ENCODE measurements around the gene TSPAN9. TPM values are rescaled to one million over a fixed set of nuclear protein-coding genes. Genes with fewer than 3 reads are reported as not detected.

TSPAN9 gene
- total RNA-seq, 1 donor from 2014 or later: 40.9 TPM

DNA sequence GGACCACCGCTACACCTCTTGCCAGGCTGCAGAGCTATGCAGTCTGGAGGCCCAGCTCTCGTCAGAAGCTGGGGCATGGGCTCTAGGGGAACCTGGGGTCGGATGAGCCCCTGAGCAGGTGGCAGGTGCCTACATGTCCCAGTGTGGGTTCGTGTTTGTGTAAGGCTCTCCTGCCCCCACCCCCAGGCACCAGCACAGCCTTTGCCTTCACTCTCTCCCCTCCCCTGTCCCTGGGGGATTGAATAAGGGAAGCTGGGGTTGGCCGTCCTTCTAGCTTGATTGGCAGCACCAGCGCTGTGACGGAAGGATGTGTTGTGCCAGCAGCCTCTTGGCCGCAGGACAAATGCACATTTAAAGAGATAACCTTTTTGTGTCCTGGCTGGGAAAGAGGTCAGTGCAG lies 34.8 kb upstream of the TSPAN9 start:
- H3K27ac Mint-ChIP-seq (ENCODE audit: unreplicated experiment): no peak overlapping the region
- H3K36me3 ChIP-seq (ENCODE audit: insufficient read depth, low read length): no peaks in the 10 kb centered on the region
- H3K9me3 Mint-ChIP-seq (ENCODE audit: unreplicated experiment): no peaks in the 10 kb centered on the region
- DNase-seq (ENCODE audit: low read depth): no peak
- H3K4me1 Mint-ChIP-seq (ENCODE audit: low read depth, unreplicated experiment): no peaks in the 10 kb centered on the region
- H3K9ac ChIP-seq (ENCODE audit: low read length): no peak overlapping the region
- H3K79me2 ChIP-seq (ENCODE audit: insufficient read depth, low read length): no peaks in the 10 kb centered on the region
- H3K36me3 Mint-ChIP-seq (ENCODE audit: low read depth, unreplicated experiment): peaks cover 3% of the 10 kb centered on the region
- H3K27me3 Mint-ChIP-seq (ENCODE audit: low read depth, unreplicated experiment): peaks cover 5% of the 10 kb centered on the region
- no peaks in the 10 kb centered on the region for H3K27me3 ChIP-seq (ENCODE audit: insufficient read depth, low read length)
- H2AFZ ChIP-seq (ENCODE audit: low read depth, low read length): no peak overlapping the region
- H3K4me3 Mint-ChIP-seq (ENCODE audit: unreplicated experiment): no peak overlapping the region
- no peaks in the 10 kb centered on the region for H3K9me3 ChIP-seq (ENCODE audit: insufficient read depth, low read depth, low read length)
- no peak overlapping the region for H3K4me2 ChIP-seq (ENCODE audit: low read length)
- H3K27ac ChIP-seq (ENCODE audit: low read depth, low read length): no peak overlapping the region
- TF ChIP-seq CTCF (IDR thresholded peaks at IDR 0.05; ENCODE audit: insufficient read depth, low read depth, low read length): no peak
- TF ChIP-seq EZH2 (IDR thresholded peaks at IDR 0.05; ENCODE audit: insufficient read depth, low read length): no peak
- FAIRE-seq: no peak
- H3K4me3 ChIP-seq (ENCODE audit: insufficient read depth, low read depth, low read length): no peak overlapping the region
- H4K20me1 ChIP-seq (ENCODE audit: insufficient read depth, low read length): peaks cover 14% of the 10 kb centered on the region
- no peaks in the 10 kb centered on the region for H3K4me1 ChIP-seq (ENCODE audit: insufficient read depth, low read length)

- TF ChIP-seq EZH2 (IDR thresholded peaks at IDR 0.05; ENCODE audit: insufficient read depth, low read length): no peak
- no peak for TF ChIP-seq CTCF (IDR thresholded peaks at IDR 0.05; ENCODE audit: insufficient read depth, low read depth, low read length)
- Histone ChIP-seq H3K9me3 (ENCODE audit: insufficient read depth, low read depth, low read length) (no peaks in the 10 kb centered on the region), H2AFZ (ENCODE audit: low read depth, low read length) (no peak overlapping the region), H3K4me2 (ENCODE audit: low read length) (no peak overlapping the region), H3K4me1 (ENCODE audit: insufficient read depth, low read length) (no peaks in the 10 kb centered on the region), H3K4me3 (ENCODE audit: insufficient read depth, low read depth, low read length) (no peak overlapping the region), H4K20me1 (ENCODE audit: insufficient read depth, low read length) (peaks cover 14% of the 10 kb centered on the region), H3K9ac (ENCODE audit: low read length) (no peak overlapping the region), H3K79me2 (ENCODE audit: insufficient read depth, low read length) (no peaks in the 10 kb centered on the region), H3K27ac (ENCODE audit: low read depth, low read length) (no peak overlapping the region), H3K36me3 (ENCODE audit: insufficient read depth, low read length) (no peaks in the 10 kb centered on the region), H3K27me3 (ENCODE audit: insufficient read depth, low read length) (no peaks in the 10 kb centered on the region)
- Mint-ChIP-seq H3K27ac (ENCODE audit: unreplicated experiment) (no peak overlapping the region), H3K9me3 (ENCODE audit: unreplicated experiment) (no peaks in the 10 kb centered on the region), H3K4me1 (ENCODE audit: low read depth, unreplicated experiment) (no peaks in the 10 kb centered on the region), H3K36me3 (ENCODE audit: low read depth, unreplicated experiment) (peaks cover 3% of the 10 kb centered on the region), H3K4me3 (ENCODE audit: unreplicated experiment) (no peak overlapping the region), H3K27me3 (ENCODE audit: low read depth, unreplicated experiment) (peaks cover 6% of the 10 kb centered on the region)
- FAIRE-seq (no peak), DNase-seq (ENCODE audit: low read depth) (no peak)
Measured at GRCh38 chr12:3042826-3043225, 34.4 kb upstream of the TSPAN9 start.

DNA sequence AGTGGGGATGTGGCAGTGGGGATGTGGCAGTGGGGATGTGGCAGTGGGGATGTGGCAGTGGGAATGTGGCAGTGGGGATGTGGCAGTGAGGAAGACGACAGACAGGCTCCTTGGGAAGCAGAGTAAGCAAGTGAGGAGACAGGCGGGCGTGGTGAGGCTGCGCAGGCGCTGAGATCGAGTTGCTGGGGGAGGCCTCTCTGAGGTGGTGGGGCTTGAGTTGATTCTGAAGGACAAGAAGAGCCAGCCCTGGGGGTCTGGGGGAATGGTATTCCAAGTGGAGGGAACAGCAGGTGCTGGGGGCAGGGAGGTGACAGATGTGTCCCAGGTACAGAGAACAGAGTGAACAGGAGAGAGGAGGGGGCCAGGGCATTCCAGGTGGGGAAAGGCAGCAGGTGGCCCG lies 33.8 kb upstream of the TSPAN9 start:
- no peak overlapping the region for H3K4me3 Mint-ChIP-seq (ENCODE audit: unreplicated experiment)
- no peak overlapping the region for H2AFZ ChIP-seq (ENCODE audit: low read depth, low read length)
- H3K27me3 Mint-ChIP-seq (ENCODE audit: low read depth, unreplicated experiment): peaks cover 9% of the 10 kb centered on the region
- H3K4me1 Mint-ChIP-seq (ENCODE audit: low read depth, unreplicated experiment): no peaks in the 10 kb centered on the region
- H3K9me3 ChIP-seq (ENCODE audit: insufficient read depth, low read depth, low read length): no peaks in the 10 kb centered on the region
- peaks cover 14% of the 10 kb centered on the region for H4K20me1 ChIP-seq (ENCODE audit: insufficient read depth, low read length)
- no peaks in the 10 kb centered on the region for H3K36me3 ChIP-seq (ENCODE audit: insufficient read depth, low read length)
- H3K9ac ChIP-seq (ENCODE audit: low read length): no peak overlapping the region
- H3K4me3 ChIP-seq (ENCODE audit: insufficient read depth, low read depth, low read length): no peak overlapping the region
- H3K9me3 Mint-ChIP-seq (ENCODE audit: unreplicated experiment): no peaks in the 10 kb centered on the region
- H3K36me3 Mint-ChIP-seq (ENCODE audit: low read depth, unreplicated experiment): peaks cover 2% of the 10 kb centered on the region
- no peaks in the 10 kb centered on the region for H3K79me2 ChIP-seq (ENCODE audit: insufficient read depth, low read length)
- TF ChIP-seq CTCF (IDR thresholded peaks at IDR 0.05; ENCODE audit: insufficient read depth, low read depth, low read length) (no peak), EZH2 (IDR thresholded peaks at IDR 0.05; ENCODE audit: insufficient read depth, low read length) (no peak)
- no peak for FAIRE-seq
- H3K27ac Mint-ChIP-seq (ENCODE audit: unreplicated experiment): no peak overlapping the region
- no peak overlapping the region for H3K27ac ChIP-seq (ENCODE audit: low read depth, low read length)
- DNase-seq (ENCODE audit: low read depth): no peak
- H3K27me3 ChIP-seq (ENCODE audit: insufficient read depth, low read length): no peaks in the 10 kb centered on the region
- no peak overlapping the region for H3K4me2 ChIP-seq (ENCODE audit: low read length)
- no peaks in the 10 kb centered on the region for H3K4me1 ChIP-seq (ENCODE audit: insufficient read depth, low read length)
